GM19463 (cell line): ENCODE data around the gene NUTM2F.
"Not testable (repeated sequence)": the region's sequence is repeated elsewhere in the genome, so short reads cannot be mapped to it uniquely, and the experiment has no call there.

Source experiments
- ATAC-seq: cut with Tn5 transposase; IDR thresholded peaks from one replicate; pipeline ENCODE4 v1.9.1; 2021; ENCODE audit warnings: mild to moderate bottlenecking, moderate library complexity; ENCODE audit not compliant: unreplicated experiment

Gene NUTM2F

GRCh38 chr9:94328544-94328943, at the start of gene NUTM2F:
NUTM2F (minus strand) TSS chr9:94328644; CDS start chr9:94328623, 21 bp downstream.
- not testable (repeated sequence) for ATAC-seq

DNA sequence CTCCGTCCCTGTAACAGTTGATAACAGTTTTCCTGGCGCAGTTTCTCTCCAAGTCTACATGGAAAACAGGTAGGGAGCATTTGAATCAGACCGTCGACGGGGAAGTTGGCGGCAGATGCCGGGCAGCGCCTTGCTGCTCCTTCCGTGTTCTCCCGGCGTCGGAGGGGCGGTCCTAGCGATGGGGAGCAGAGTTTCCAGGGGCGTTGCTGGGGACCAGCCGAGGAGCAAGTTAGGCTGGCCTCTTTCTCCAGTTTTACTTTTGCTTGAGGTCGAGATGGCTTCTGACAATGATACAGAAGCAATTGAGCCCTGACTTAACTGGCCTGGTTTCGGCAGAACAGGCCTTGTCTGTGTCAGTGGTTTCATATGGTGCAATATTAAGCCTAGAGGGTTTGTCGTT, 46.8 kb upstream of the NUTM2F start:
- peak; percentile 49 for ATAC-seq

DNA sequence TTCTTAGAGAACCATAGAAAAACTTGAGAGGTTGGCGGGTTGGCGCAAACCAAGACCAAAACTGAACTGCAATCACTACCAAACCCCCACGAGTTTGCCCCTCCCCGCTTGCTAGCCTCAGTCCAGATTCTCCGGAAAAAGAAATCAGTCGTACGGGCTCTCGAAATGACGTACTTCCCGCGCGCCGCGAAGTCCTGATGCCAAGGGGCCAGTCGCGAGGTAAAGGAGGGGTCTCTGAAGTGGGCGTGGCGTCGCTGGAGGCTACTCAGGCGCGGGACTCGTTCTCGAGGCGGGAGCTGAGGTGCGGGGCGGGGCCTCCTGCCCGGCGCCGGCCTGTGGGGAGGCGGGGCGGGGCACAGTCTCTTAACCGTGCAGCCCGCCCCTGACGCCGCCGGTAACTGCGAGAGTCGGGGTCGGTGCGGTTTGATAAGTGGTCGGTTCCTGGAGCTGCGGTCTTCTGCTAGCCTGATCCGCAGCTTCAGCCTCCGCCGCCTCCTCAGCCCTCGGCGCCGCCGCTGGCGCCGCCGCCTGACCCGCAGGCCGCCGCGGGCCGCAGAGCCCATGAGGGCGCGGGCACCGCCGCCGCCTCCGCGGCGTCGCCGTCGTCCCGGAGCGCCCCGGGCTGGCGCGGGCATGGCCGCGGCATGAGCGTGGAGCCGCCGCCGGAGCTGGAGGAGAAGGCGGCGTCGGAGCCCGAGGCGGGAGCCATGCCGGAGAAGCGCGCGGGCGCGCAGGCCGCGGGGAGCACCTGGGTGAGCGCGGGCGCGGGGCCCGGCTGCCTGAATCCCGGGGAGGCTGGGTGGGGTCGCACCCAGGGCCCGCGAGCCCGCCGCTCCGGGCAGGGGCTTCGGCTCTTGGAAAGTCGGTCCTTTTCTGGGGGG, 46.0 kb upstream of the NUTM2F start:
- peak; percentile 94 for ATAC-seq

DNA sequence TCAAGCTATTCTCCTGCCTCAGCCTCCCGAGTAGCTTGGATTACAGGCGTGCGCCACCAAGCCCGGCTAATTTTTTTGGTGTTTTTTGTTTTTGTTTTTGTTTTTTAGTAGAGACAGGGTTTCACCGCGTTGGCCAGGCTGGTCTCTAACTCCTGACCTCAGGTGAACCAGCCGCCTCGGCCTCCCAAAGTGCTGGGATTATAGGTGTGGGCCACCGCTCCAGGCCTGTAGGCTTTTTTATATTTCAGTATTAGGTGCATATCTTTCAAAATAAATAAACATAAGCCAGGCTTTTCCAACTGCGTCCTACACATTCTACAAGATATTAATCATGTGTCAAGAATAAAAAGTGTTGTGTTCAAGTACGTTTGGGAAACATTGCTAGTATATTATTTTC, 45.3 kb upstream of the NUTM2F start:
- ATAC-seq = not testable (repeated sequence)

GRCh38 chr9:94370266-94370665, 41.8 kb upstream of the NUTM2F start:
- not testable (repeated sequence) for ATAC-seq

- ATAC-seq = not testable (repeated sequence)
Measured at GRCh38 chr9:94364093-94364614, 35.7 kb upstream of the NUTM2F start.

- ATAC-seq = not testable (repeated sequence)
Measured at GRCh38 chr9:94357158-94357557, 28.7 kb upstream of the NUTM2F start.

DNA sequence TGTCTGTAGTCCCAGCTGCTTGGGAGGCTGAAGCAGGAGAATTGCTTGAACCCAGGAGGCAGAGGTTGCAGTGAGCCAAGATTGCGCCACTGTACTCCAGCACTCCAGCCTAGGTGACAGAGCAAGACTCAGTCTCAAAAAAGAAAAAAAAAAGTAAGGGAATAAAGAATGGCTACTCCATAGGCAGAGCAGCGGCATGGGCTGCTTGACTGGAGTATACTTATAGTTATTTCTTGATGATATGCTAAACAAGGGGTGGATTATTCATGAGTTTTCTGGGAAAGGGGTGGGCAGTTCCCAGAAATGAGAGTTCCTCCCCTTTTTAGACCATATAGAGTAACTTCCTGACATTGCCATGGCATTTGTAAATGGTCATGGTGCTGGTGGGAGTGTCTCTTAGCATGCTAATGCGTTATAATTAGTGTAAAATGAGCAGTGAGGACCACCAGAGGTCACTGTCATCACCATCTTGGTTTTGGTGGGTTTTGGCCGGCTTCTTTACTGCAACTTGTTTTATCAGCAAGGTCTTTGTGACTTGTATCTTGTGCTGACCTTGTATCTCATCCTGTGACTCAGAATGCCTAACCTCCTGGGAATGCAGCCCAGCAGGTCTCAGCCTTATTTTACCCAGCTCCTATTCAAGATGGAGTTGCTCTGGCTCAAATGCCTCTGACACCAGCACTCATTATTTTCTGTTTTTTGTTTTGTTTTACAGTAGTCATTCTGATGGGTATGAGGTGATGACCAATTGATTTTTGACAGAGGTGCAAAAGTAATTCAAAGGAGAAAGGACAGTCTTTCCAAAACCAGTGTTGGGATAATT, 23.7 kb upstream of the NUTM2F start:
- ATAC-seq = not testable (repeated sequence)

DNA sequence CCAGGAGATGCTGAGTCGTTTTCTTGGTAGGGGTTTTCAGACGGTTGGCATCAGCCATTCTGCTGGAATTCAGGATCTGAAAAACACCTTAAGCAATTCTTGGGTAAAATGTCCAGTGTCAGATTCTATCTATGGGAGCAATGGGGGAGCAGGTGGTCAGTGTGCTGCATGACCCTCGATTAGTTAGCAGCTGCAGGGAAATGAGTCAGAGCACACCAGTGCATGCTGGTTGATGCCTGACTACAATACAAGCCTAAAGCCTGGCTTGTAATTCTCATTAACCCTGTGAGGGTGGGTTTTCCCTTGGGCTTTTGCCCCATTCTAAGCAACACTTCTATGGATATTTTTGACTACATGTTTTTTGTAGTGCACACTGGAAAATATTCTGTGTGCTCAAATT, 20.3 kb upstream of the NUTM2F start:
- ATAC-seq = not testable (repeated sequence)

- not testable (repeated sequence) for ATAC-seq
Measured at GRCh38 chr9:94347451-94347850, 19.0 kb upstream of the NUTM2F start.

GRCh38 chr9:94341703-94342102, 13.3 kb upstream of the NUTM2F start:
- not testable (repeated sequence) for ATAC-seq

GRCh38 chr9:94340750-94341149, 12.3 kb upstream of the NUTM2F start:
- ATAC-seq = not testable (repeated sequence)

DNA sequence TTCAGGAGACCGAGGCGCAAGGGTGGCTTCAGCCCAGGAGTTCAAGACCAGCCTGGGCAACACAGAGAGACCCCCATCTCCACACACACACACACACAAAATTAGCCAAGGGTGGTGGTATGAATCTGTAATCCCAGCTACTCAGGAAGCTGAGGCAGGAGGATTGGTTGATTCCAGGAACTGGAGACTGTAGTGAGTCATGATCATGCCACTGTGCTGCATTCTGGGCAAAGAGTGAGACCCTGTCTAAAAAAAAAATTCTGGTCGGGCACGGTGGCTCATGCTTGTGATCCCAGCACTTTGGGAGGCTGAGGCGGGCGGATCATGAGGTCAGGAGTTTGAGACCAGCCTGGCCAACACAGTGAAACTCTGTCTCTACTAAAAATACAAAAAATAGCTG, 11.2 kb upstream of the NUTM2F start:
- ATAC-seq = not testable (repeated sequence)

DNA sequence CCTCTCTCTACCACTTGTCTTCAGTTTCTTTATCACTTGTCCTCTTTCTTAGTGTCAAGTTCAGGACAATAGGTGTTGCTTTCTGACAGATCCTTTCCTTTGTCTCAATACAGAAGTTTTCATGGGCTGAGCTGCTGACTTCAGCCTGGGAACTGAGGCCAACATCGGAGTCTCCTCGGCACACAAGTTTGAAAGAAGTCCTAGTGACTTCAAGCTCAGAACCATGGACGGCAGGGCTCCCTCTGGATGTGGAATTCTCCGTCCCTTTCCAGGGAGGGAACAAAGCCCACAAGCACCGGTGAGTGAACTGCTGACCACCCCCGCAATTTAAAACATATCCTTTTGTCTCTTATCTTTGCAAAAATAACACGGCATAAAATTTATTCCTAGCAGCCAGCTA, 10.3 kb upstream of the NUTM2F start:
- not testable (repeated sequence) for ATAC-seq

DNA sequence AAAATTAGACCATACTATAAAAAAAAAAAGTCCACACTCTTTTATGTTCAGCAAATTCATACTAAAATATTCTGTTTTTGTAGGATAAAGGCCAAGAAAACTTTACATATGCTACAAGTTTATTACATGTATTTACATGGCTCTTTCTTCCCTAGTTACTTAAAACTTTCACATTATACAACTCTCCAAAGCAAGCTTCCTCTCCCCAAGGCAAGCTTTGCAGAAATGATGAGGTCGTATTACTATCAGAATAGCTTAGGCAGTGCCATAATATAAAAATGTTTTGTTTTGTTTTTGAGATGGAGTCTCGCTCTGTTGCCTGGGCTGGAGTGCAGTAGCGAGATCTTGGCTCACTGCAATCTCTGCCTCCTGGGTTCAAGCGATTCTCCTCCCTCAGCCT, 8.0 kb upstream of the NUTM2F start:
- not testable (repeated sequence) for ATAC-seq

- not testable (repeated sequence) for ATAC-seq
Measured at GRCh38 chr9:94325583-94325982, 2.9 kb downstream of the NUTM2F start.

DNA sequence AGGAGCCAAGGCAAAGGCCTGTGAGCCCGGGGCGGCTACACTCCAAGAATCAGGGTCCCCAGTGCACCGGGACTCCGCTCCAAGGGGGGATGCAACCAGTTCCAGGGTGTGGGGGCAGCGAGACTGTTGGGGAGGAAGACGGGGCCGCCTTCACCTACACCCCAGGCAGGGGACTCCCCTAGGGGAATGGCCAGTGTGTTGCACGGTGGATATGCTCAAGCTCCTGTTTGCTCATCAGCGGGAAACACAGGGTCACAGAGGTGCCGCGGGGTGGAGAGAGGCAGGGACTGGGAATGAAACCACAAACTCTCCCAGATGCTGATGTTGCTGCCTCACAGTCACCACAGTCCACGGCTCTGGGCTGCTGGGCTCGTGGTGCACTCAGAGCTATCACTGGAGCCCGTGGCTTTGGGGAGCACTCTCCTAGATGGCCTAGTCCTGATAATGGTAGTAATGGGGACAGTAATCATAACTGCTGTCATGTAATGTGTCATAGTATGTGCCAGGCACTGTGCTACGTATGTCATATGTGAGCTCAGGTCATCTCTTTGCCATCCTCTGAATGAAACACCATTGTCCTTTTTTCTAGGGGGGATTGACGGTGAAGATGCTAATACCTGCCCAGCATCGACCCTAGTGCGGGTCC, 5.2 kb downstream of the NUTM2F start:
- not testable (repeated sequence) for ATAC-seq

GRCh38 chr9:94322342-94322940, 6.0 kb downstream of the NUTM2F start:
- not testable (repeated sequence) for ATAC-seq

GRCh38 chr9:94317949-94318657, 10.3 kb downstream of the NUTM2F start:
- ATAC-seq = not testable (repeated sequence)

GRCh38 chr9:94316236-94316635, 12.2 kb downstream of the NUTM2F start:
- peak; percentile 81 for ATAC-seq
